T-helper 2 cell treated with Interferon-gamma antibody and Interleukin-4, amounts not matched to agents 5 μg/mL and 100 μg/mL, for 36 hours (primary cell): ENCODE results near the gene ATP2B3.

ENCODE experiments used
- DNase-seq: peaks from one replicate; pipeline ENCODE4 v3.0.0; 2021; ENCODE audit warnings: low spot score
- H3K27ac Mint-ChIP-seq: one replicate; pipeline ENCODE4 v1.8.0; 2021; ENCODE audit warnings: mild to moderate bottlenecking, mixed read lengths
- H3K27me3 Mint-ChIP-seq: one replicate; pipeline ENCODE4 v1.8.0; 2021; ENCODE audit warnings: low read depth, mixed read lengths
- H3K36me3 Mint-ChIP-seq: one replicate; pipeline ENCODE4 v1.8.0; 2021; ENCODE audit warnings: low read depth, mixed read lengths
- H3K4me1 Mint-ChIP-seq: one replicate; pipeline ENCODE4 v1.8.0; 2021; ENCODE audit warnings: low read depth, mixed read lengths
- H3K4me3 Mint-ChIP-seq: one replicate; pipeline ENCODE4 v1.8.0; 2022; ENCODE audit warnings: mild to moderate bottlenecking, moderate library complexity, mixed read lengths
- H3K9me3 Mint-ChIP-seq: one replicate; pipeline ENCODE4 v1.8.0; 2021; ENCODE audit warnings: mixed read lengths

ATP2B3 gene

DNA sequence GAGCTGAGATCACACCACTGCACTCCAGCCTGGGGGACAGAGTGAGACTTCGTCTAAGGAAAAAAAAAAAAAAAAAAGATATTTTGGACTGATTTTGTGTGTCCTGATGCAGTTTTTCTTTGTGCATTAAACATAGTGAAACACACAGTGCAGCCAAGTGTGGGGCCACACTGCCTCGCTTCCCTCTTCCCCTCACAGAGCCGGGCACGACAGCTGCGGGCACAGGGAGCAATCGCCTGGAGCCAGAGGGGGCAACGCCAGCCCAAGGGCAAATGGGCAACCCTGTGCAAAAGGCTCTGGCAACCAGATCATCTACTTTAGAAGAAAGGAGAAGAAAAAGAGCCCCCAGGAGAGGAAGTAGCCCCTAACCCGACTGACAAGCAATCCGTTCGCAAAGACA, 95.0 kb downstream of the ATP2B3 start:
- Mint-ChIP-seq H3K4me3 (no peak overlapping the region), H3K9me3 (no peaks in the 10 kb centered on the region), H3K27ac (no peak overlapping the region)

DNA sequence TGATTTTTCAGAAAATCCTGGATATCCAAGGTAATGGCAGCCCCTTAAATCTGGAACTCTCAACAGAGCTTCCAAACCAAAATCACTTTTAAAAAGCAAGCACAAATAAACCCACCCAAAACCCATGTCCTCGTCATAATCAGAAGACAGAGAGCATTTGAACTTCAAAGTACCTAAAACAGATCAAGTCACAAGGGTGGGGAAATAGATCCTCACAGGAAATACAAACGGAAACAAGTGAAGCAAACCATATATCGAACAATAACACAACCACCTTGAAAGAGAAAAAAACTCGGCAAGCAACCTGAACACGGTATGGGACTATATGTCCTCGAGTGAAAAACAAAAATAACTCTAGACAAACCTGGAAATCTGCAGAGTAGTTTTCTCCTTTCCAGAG, 97.4 kb downstream of the ATP2B3 start:
- H3K27me3 Mint-ChIP-seq = peaks cover 21% of the 10 kb centered on the region
- DNase-seq = no peak
- no peaks in the 10 kb centered on the region for H3K36me3 Mint-ChIP-seq
- H3K9me3 Mint-ChIP-seq = no peaks in the 10 kb centered on the region
- no peak overlapping the region for H3K4me3 Mint-ChIP-seq
- H3K4me1 Mint-ChIP-seq = peaks cover 7% of the 10 kb centered on the region
- H3K27ac Mint-ChIP-seq = no peak overlapping the region

More for the DNA sequence above, 95.0 kb downstream of the ATP2B3 start:
- DNase-seq = no peak
- Mint-ChIP-seq H3K4me1 (peaks cover 7% of the 10 kb centered on the region), H3K36me3 (no peaks in the 10 kb centered on the region), H3K27me3 (peaks cover 16% of the 10 kb centered on the region)

DNA sequence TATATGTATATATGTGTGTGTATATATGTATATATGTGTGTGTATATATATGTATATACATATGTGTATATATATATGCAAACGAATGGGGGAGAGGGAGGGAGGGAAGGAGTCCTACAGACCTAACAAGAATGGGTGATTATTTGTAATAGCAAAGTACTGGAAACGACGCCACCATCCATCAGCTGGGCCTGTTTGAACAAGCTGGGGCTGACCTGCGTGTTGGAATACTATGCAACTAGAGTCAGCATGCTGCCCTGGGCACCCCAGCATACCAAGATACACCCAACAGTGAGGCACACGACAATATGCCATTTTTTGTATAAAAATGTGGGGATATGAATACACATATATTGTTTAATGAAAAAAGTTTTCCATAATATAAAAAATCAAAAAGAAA, 103.1 kb downstream of the ATP2B3 start:
- Mint-ChIP-seq H3K9me3 (no peaks in the 10 kb centered on the region), H3K27ac (no peak overlapping the region)

DNA sequence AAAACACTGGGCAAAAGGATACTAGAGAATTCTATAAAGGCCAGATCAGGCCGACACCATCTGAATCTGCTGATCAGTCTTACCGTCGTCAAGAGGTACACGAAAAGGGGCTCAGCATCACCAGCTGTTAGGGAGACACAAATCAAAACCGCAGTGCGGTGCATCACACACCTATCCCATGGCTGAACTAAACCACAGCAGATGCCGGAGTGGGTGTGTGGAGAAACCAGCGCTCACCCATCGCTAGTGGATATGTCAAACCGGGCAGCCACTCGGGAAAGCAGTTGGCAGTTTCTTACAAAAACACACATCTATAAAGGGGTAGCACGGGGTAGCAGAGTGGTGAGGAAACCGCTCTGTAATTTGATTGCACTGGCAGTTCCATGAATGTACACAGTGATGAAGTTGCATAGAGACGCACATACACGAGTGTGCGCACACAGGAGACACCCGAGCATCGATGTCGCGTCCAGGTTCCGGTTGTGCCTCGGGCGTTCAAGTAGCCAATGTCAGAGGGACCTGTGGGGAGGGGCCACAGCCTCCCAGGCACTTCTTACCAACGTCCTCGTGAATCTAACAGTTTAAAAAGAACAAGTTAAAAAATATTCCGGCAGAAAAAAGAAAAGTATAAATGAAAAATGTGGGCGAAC, 104.6 kb downstream of the ATP2B3 start:
- H3K4me3 Mint-ChIP-seq = no peak overlapping the region
- no peaks in the 10 kb centered on the region for H3K9me3 Mint-ChIP-seq
- no peak for DNase-seq
- peaks cover 7% of the 10 kb centered on the region for H3K27me3 Mint-ChIP-seq
- no peaks in the 10 kb centered on the region for H3K36me3 Mint-ChIP-seq
- H3K27ac Mint-ChIP-seq = no peak overlapping the region
- H3K4me1 Mint-ChIP-seq = no peaks in the 10 kb centered on the region

More for the DNA sequence above, 103.1 kb downstream of the ATP2B3 start:
- DNase-seq = no peak
- Mint-ChIP-seq H3K4me1 (no peaks in the 10 kb centered on the region), H3K27me3 (peaks cover 9% of the 10 kb centered on the region), H3K36me3 (no peaks in the 10 kb centered on the region), H3K4me3 (no peak overlapping the region)

DNA sequence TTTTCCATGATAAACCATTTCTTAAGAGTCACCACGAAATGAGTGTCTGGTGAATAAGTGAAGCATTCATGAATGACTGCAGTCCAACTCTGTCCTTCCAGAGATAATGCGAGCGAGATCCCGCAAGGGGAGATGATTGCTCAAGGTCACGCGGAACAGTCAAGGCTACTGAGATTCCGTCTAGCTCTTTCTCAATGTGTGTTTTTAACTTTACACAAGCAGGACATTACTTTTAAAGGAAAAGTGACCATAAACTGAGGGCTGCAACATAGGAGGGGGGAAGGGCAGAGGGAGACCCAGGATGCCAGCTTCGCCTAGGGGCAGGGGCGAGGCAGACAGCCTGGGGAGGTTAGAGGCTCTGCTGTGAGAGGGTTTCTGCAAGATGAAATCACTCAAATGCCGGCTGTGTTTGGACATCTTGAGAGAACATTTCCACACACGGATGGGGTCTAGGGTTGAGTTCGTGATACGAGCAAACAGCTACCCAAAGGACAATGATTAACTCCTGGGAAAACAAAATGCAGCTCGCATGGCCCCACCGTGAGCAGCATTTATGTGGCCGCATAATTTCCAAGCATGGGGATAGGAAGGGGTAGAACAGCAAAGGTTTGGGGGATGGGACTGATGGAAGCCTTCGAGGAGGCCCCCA, 105.3 kb downstream of the ATP2B3 start:
- Mint-ChIP-seq H3K36me3 (no peaks in the 10 kb centered on the region), H3K9me3 (no peaks in the 10 kb centered on the region), H3K27me3 (peaks cover 6% of the 10 kb centered on the region), H3K4me3 (no peak overlapping the region), H3K4me1 (no peaks in the 10 kb centered on the region), H3K27ac (no peak overlapping the region)
- DNase-seq = no peak

DNA sequence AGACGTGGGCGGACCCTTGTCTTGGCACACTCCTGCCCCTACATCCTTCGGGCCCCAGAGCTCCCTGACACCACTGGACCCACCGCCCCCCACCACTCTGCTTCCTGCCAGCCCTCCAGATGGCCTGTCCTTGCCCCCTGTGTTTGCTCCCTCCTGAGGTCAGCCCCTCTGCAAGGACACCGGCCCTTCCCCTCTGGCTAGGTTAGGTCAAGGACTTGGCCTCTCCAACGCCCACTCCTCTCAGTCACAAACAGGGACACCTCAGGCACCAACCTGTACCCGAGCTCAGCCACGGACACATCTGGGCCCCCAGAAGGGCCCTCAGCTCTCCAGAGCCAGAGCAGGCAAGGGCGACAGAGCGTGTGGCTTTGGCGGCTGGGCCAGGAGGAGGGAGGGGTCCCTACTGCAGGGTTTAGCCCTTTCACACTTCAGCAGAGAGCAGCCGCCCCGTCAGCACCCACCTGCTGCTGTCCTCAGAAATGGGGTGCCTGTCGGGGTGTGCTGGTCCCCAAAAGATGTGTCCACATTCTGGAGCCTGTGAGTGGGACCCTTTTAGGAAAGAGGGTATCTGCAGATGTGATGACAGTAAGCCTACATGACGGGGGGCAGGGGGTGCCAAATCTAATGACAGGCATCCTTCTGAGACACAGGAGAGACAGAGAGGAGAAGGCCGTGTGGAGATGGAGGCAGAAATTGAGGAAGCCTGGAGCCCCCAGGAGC, 106.0 kb downstream of the ATP2B3 start:
- Mint-ChIP-seq H3K4me1 (no peaks in the 10 kb centered on the region), H3K27me3 (peaks cover under 1% of the 10 kb centered on the region), H3K36me3 (no peaks in the 10 kb centered on the region), H3K27ac (no peak overlapping the region), H3K4me3 (no peak overlapping the region), H3K9me3 (no peaks in the 10 kb centered on the region)
- no peak for DNase-seq

DNA sequence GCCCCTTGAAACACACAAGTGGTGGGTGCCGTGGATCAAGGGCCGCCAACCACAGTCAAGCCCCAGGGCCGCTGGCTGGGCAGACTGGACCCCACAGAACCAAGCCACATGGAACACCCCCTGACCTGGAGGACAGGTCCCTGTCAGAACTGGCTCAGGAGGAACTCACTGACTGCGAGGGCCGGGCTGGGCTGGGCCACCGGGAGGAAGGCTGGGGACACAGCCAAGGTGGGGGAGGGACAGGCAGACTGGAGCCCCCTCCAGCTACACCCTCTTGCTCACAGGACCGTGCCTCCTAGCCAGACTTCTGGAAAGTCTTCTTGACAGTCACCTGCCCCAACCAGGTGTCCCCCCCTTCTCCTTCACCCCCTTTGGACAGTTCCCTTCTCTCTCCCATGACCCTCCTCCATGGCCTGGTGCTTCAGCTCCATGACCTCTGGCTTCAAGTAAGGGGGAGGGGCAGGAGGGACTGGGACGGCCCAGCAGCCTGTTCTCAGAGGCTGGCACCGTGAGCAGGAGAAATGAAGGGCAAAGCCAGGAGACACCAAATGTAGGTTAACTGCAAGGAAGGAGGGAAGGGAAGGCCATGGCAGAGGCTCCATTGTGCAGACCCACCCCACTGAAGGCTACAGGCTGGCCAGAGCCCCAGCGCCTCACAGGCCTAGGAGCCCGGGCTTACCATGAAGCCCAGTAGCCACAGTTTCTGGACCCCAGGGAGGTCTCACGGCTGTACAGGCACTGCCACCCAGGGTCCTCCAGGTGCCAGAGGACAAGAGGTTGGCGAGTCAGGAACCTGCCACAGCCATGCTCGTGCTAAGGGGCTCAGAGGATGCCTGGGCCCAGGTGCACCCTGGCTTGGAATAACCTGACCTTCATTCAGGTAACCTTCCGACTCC, 107.0 kb downstream of the ATP2B3 start:
- Mint-ChIP-seq H3K36me3 (no peaks in the 10 kb centered on the region), H3K27ac (no peak overlapping the region), H3K9me3 (no peaks in the 10 kb centered on the region), H3K27me3 (no peaks in the 10 kb centered on the region), H3K4me1 (no peaks in the 10 kb centered on the region), H3K4me3 (no peak overlapping the region)
- DNase-seq = no peak

DNA sequence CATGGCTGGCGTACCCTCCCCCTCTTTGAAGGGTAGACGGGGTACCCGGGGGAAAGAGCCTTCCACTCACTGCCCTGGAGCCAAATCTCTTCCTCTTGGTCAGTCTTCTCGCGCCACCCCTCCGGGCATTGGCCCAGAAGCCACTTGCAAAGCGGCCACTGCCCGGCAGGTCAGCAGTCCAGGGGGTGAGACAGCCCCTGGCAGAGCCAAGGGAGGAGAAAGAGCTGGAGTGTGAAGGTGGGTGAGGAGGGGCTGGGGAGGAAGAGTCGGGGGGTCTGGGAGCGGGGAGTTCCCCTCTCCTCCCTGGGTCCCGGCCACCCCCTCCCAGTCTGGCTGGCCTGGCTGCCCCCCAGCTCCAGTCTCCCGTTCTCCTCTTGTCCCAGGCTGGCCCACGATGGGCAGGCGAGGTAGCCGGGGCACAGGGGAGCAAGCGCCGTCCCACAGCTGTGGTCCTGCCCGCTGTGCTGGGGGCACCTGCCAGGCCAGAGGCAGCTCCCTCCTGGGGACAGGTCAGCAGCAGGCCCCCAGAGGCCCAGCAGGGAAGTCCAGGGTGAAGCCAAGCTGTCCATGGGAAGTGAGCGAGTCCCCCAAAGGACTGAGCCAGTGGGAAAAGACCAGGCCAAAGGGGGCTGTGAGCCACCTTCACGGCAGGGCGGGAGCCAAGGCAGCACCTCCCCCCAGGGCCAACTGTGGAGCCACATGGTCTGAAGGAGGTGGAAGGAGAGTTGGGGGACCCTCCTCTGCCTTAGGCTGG, 108.0 kb downstream of the ATP2B3 start:
- H3K27ac Mint-ChIP-seq = no peak overlapping the region
- DNase-seq = no peak
- H3K9me3 Mint-ChIP-seq = no peaks in the 10 kb centered on the region
- no peak overlapping the region for H3K4me3 Mint-ChIP-seq
- H3K36me3 Mint-ChIP-seq = no peaks in the 10 kb centered on the region
- H3K27me3 Mint-ChIP-seq = peaks cover 3% of the 10 kb centered on the region
- H3K4me1 Mint-ChIP-seq = no peaks in the 10 kb centered on the region

DNA sequence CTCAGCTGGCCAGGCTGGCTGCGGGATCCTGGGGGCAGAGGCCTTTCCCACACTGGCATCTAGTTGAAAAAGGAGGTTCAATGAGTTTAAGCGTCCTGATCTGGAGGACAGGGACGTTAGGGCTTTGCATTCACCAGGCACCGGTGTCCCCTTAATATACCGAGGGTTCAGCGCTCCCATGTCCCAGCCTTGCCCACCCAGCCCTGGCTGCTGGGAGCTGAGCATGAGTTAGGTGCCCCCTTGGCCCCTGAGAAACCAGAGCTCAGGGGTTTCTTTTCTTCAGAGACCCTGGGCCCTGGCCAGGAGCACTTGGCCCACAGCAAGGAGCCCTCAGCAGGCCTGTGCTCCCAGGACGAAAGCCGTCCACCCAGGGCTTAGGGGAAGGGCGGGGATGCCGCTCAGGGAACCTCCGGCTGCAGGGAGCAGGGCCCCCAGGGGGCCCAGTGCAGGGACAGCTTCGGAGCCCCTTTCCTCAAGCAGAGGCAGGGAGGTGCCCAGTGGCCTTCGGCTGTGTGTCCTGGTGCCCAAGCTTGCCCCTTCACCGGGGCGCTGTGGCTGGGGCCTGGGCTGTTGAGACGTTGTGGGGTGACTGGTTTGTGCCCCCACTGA, 108.7 kb downstream of the ATP2B3 start:
- DNase-seq = no peak
- Mint-ChIP-seq H3K36me3 (no peaks in the 10 kb centered on the region), H3K9me3 (no peaks in the 10 kb centered on the region), H3K27me3 (peaks cover 3% of the 10 kb centered on the region), H3K4me1 (no peaks in the 10 kb centered on the region), H3K4me3 (no peak overlapping the region), H3K27ac (no peak overlapping the region)

DNA sequence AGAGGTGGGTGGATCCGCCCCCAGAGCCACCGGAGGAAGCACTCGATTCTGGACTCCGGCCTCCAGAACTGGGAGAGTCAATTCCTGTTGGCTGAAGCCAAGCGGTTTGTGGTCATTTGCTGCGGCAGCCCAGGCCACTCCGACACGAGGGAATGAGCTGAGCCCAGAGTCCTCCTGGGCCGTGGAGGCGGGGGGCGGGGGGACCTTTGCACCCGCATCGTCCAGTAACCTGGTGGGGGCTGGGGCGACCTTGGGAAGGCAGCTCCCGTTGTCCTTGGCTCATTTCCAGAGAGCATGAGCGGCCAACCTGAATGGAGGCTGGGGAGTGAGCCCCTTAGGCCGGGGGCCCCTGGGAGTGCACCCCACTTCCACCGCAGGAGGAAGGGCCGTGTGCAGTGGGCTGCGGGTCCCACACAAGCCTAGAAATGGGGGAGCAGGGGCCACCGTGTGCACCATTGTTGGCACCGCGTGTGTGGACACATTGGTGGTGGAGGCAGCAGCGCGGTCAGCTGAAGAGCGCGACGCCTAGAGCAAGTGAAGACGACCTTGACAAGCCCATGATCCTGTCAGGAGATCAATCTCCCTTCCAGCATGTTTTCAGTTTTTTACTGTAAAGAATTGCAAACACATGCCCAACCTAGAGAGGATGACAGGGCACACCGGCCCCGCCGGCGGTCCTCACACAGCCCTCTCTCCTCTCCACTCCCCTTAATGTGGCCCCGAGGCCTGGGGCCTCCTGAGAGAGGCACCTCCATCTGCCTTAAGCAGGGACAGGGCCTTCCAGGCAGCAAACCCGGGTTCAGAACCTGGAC, 109.6 kb downstream of the ATP2B3 start:
- H3K4me1 Mint-ChIP-seq = no peaks in the 10 kb centered on the region
- no peak overlapping the region for H3K4me3 Mint-ChIP-seq
- H3K27me3 Mint-ChIP-seq = peaks cover 3% of the 10 kb centered on the region
- no peaks in the 10 kb centered on the region for H3K9me3 Mint-ChIP-seq
- H3K27ac Mint-ChIP-seq = no peak overlapping the region
- no peak for DNase-seq
- no peaks in the 10 kb centered on the region for H3K36me3 Mint-ChIP-seq

DNA sequence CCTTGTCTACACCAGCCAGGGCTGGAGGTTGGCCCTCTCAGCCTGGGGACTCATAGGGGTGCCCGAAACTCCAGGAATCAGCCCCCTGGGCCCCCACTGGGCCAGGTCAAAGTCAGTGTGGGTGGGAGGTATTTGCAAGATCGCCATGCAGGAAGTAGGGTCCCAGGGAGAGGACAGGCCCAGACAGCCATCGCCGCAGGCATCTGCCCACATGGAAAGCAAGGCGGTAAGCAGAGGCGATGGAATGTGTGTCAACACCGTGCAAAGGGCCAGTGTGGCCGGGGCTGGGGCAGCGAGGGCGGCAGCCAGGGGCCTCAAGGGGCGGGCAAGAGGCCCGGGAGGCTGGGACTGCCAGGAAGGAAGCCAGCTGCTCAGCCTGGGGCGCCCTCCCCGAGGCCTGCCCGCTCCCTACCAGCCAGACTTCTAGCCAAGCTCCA, 110.3 kb downstream of the ATP2B3 start:
- no peak for DNase-seq
- H3K36me3 Mint-ChIP-seq = no peaks in the 10 kb centered on the region
- H3K9me3 Mint-ChIP-seq = no peaks in the 10 kb centered on the region
- peaks cover 3% of the 10 kb centered on the region for H3K27me3 Mint-ChIP-seq
- H3K27ac Mint-ChIP-seq = no peak overlapping the region
- H3K4me1 Mint-ChIP-seq = no peaks in the 10 kb centered on the region
- no peak overlapping the region for H3K4me3 Mint-ChIP-seq

DNA sequence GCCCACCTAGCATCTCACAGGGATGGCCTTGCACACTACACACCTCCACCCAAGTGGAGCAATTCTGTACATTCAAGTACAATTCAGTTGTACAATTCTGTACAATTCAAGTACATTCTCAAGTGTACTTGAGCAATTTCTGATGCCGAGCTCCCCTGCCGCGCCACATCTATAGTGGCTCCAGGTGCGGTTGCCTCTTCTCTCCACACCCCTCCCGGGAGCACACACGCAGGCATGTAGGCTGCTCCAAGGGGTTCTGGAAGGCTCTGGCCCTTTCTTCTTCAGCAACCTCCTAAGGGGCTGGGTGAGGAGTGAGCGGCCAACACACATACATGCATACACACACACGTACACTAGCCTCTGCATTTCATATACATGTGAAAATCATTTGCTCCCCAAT, 110.7 kb downstream of the ATP2B3 start:
- Mint-ChIP-seq H3K27me3 (peaks cover 3% of the 10 kb centered on the region), H3K27ac (no peak overlapping the region)
- no peak for DNase-seq

More for the DNA sequence above, 110.7 kb downstream of the ATP2B3 start:
- Mint-ChIP-seq H3K9me3 (no peaks in the 10 kb centered on the region), H3K4me3 (no peak overlapping the region), H3K4me1 (no peaks in the 10 kb centered on the region), H3K36me3 (no peaks in the 10 kb centered on the region)
